HG03135 (cell line): ENCODE results near the gene VSIG4.
A peak's percentile ranks its signal among the peaks of the same experiment; 100 is the strongest.

Source experiments
- ATAC-seq: cut with Tn5 transposase; IDR thresholded peaks from one replicate; pipeline ENCODE4 v1.9.1; 2021; ENCODE audit warnings: mild to moderate bottlenecking, moderate library complexity; ENCODE audit not compliant: unreplicated experiment

Gene VSIG4

GRCh38 chrX:66024092-66024467 lies 15.8 kb downstream of the VSIG4 start:
- no peak for ATAC-seq

GRCh38 chrX:66023385-66024091 lies 16.3 kb downstream of the VSIG4 start:
- no peak for ATAC-seq

GRCh38 chrX:66022632-66023384 lies 17.1 kb downstream of the VSIG4 start:
- no peak for ATAC-seq

GRCh38 chrX:66021765-66022631 lies 17.9 kb downstream of the VSIG4 start:
- ATAC-seq = no peak

GRCh38 chrX:66021401-66021764 lies 18.5 kb downstream of the VSIG4 start:
- no peak for ATAC-seq

GRCh38 chrX:66020631-66021334 lies 19.1 kb downstream of the VSIG4 start:
- no peak for ATAC-seq

- ATAC-seq = no peak
Observed at GRCh38 chrX:66019974-66020373, 19.9 kb downstream of the VSIG4 start.

GRCh38 chrX:66019310-66019652 lies 20.6 kb downstream of the VSIG4 start:
- ATAC-seq = no peak

- no peak for ATAC-seq
Observed at GRCh38 chrX:66018585-66019309, 21.1 kb downstream of the VSIG4 start.

- no peak for ATAC-seq
Observed at GRCh38 chrX:66017659-66018170, 22.2 kb downstream of the VSIG4 start.

- no peak for ATAC-seq
Observed at GRCh38 chrX:66016905-66017658, 22.8 kb downstream of the VSIG4 start.

GRCh38 chrX:66015900-66016689 lies 23.8 kb downstream of the VSIG4 start:
- peak; percentile 31 for ATAC-seq

- ATAC-seq = peak; percentile 39
Observed at GRCh38 chrX:66015152-66015831, 24.6 kb downstream of the VSIG4 start.

GRCh38 chrX:66014556-66014955 lies 25.3 kb downstream of the VSIG4 start:
- ATAC-seq = no peak

- ATAC-seq = no peak
Observed at GRCh38 chrX:66014084-66014483, 25.8 kb downstream of the VSIG4 start.

- no peak for ATAC-seq
Observed at GRCh38 chrX:66013194-66013816, 26.6 kb downstream of the VSIG4 start.

- ATAC-seq = peak; percentile 44
Observed at GRCh38 chrX:66012094-66012534, 27.8 kb downstream of the VSIG4 start.
